Measurements from ENCODE around the gene MYO1D.
"Not testable (repeated sequence)": the region's sequence is repeated elsewhere in the genome, so short reads cannot be mapped to it uniquely, and the experiment has no call there.

MYO1D gene

DNA sequence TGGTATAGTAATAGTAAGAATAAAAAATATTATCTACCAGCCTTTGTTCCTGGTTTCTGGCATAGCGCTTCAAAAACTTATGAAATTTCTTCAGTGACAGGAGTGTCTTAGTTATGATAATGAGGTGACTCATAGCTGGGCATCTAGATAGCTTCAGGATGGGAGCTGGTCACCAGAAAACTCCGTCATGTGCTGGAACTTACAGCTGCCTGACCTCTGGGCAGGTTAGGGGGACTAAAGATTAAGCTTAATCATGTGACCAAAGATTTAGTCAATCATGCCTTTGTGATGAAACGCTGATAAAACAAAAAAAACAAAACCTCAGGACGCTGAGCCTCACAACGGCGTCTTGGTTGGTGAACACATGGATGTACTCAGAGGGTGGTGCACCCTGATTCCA lies 154.2 kb downstream of the MYO1D start:
- no peak for DNase-seq (ENCODE audit: insufficient read length, low spot score)

GRCh38 chr17:32720671-32721070 lies 156.3 kb downstream of the MYO1D start:
- no peak for DNase-seq (ENCODE audit: insufficient read length, low spot score)
- TF ChIP-seq CTCF (IDR thresholded peaks at IDR 0.05; ENCODE audit: insufficient read depth, missing control alignments) = no peak

More for the DNA sequence above, 154.2 kb downstream of the MYO1D start:
- TF ChIP-seq CTCF (IDR thresholded peaks at IDR 0.05; ENCODE audit: insufficient read depth, missing control alignments) = no peak
- no peak for FAIRE-seq

DNA sequence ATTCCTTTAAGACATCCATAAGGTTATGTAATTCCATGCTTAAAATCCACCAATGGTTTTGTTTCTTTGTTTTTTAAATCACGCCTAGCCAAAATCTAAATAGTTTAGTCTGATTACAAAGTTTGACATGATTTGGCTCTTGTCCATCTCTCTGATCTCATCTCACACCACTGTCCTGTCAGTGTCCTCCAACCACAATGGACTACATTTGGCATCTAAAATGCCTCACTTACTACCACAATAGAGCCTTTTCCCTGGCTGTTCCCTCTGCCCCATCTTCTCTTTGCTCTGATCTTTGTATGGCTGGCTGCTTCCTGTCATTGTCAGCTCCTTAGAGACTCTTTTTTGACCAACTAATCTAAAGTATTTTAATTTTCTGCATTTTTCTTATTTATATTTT lies 157.2 kb downstream of the MYO1D start:
- DNase-seq (ENCODE audit: insufficient read length, low spot score) (no peak), FAIRE-seq (no peak)
- TF ChIP-seq CTCF (IDR thresholded peaks at IDR 0.05; ENCODE audit: insufficient read depth, missing control alignments) = no peak

More at GRCh38 chr17:32720671-32721070, 156.3 kb downstream of the MYO1D start:
- FAIRE-seq = no peak

- FAIRE-seq; DNase-seq (ENCODE audit: insufficient read length, low spot score): not testable (repeated sequence)
These were observed 162.0 kb downstream of the MYO1D start for GRCh38 chr17:32714922-32715321.

- not testable (repeated sequence) for FAIRE-seq; DNase-seq (ENCODE audit: insufficient read length, low spot score)
These were observed 162.7 kb downstream of the MYO1D start for GRCh38 chr17:32714206-32714605.

DNA sequence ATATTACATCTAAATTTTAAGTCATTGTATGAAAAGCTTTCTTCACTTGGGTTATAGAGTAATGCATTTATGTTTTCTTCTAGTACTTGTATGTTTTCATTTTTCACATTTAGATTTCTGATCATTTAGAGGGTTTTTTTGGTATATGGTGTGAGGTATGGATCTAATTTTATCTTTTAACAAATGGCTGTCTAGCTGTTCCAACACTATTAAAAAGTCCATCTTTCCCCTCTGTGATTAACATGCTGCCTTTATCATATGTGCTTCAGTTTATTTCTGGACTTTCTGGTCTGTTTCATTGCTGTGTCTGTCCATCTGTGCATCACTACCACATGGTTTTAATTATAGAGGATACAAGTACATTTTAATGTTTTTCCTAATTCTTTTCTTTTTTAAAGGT lies 163.8 kb downstream of the MYO1D start:
- no peak for TF ChIP-seq CTCF (IDR thresholded peaks at IDR 0.05; ENCODE audit: insufficient read depth, missing control alignments)
- FAIRE-seq (no peak), DNase-seq (ENCODE audit: insufficient read length, low spot score) (no peak)

DNA sequence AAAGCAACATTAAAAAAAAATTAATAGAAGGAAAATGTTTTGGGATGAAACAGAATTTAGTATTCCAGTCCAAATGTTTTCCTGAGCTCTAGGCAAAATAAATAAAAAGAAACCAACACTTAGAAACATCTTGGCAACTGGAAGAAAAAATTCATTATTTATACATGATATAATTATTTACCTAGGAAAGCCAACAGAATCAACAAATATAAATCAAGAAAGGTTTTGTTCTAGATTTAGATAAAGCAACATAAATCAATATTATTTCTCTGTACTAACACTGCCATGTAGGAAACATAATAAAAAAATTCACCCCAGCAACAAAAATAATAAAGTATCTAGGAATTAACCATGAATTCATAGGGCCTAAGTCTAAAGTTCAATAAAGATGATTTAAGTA lies 167.4 kb downstream of the MYO1D start:
- DNase-seq (ENCODE audit: insufficient read length, low spot score) (no peak), FAIRE-seq (no peak)
- no peak for TF ChIP-seq CTCF (IDR thresholded peaks at IDR 0.05; ENCODE audit: insufficient read depth, missing control alignments)

DNA sequence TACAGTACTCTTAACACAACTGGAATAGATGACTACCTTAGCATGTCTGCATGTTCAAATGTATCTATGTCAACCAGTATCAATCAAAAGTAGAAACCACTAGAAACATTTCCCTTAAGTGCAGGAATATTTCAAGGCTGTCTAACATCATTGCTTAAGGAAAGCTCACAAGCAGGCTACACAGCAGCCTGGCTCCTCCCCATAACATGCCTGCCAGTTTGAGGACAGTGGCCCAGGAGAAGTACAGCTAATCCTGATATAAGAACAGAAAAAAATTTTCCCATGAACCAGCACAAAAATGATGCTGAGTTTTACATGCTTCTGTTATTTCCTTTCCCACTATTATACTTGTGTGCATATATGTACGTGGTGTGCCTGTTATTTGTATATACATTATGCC lies 175.1 kb downstream of the MYO1D start:
- no peak for TF ChIP-seq CTCF (IDR thresholded peaks at IDR 0.05; ENCODE audit: insufficient read depth, missing control alignments)
- FAIRE-seq (no peak), DNase-seq (ENCODE audit: insufficient read length, low spot score) (no peak)

Measured in D721Med (cell line).